HepG2 (cell line): ENCODE data around the gene OPA3. TPM values are rescaled to one million over a fixed set of nuclear protein-coding genes. Genes with fewer than 3 reads are reported as not detected.
A peak's percentile ranks its signal among the peaks of the same experiment; 100 is the strongest.

Source experiments
- ARID3A ChIP-seq: IDR thresholded peaks from 2 replicates; pipeline ENCODE4 v1.6.1; 2012; ENCODE audit warnings: low read depth, low read length, improper control_type of control experiment
- CSRNP1 ChIP-seq: sonication (generic); formaldehyde crosslinking; IDR thresholded peaks from 2 replicates; pipeline ENCODE4 v1.8.1; 2023; ENCODE audit warnings: mild to moderate bottlenecking, missing genetic modification reagents
- ETV6 ChIP-seq: sonication (generic); formaldehyde crosslinking; conservative IDR thresholded peaks from 2 replicates; pipeline ENCODE4 v1.4.0; 2020; ENCODE audit warnings: missing genetic modification reagents
- GABPB1 ChIP-seq: IDR thresholded peaks from 2 replicates; pipeline ENCODE4 v1.6.1; 2016; ENCODE audit warnings: mild to moderate bottlenecking, missing genetic modification reagents, moderate library complexity, missing compliant biosample characterization
- GZF1 ChIP-seq: sonication (generic); formaldehyde crosslinking; IDR thresholded peaks from 2 replicates; pipeline ENCODE4 v1.5.1; 2020; ENCODE audit warnings: mild to moderate bottlenecking, missing genetic modification reagents
- IRF2 ChIP-seq: IDR thresholded peaks from 2 replicates; pipeline ENCODE4 v1.6.1; 2018; ENCODE audit warnings: missing genetic modification reagents, missing compliant biosample characterization
- KLF12 ChIP-seq: sonication (generic); formaldehyde crosslinking; IDR thresholded peaks from 2 replicates; pipeline ENCODE4 v1.4.0; 2020; ENCODE audit warnings: missing genetic modification reagents, borderline replicate concordance
- MEIS1 ChIP-seq: sonication (generic); formaldehyde crosslinking; IDR thresholded peaks from 2 replicates; pipeline ENCODE4 v1.9.0; 2021; ENCODE audit warnings: mild to moderate bottlenecking, missing genetic modification reagents, moderate library complexity, borderline replicate concordance
- POGZ ChIP-seq: sonication (generic); formaldehyde crosslinking; IDR thresholded peaks from 2 replicates; pipeline ENCODE4 v1.4.0; 2020; ENCODE audit warnings: mild to moderate bottlenecking, missing genetic modification reagents
- POLR2A ChIP-seq, 2 experiments: IDR thresholded peaks; 2 replicates each; pipeline ENCODE4 v1.6.1; 2011; ENCODE audit warnings: low read depth in 2 of 2, low read length in 2 of 2, mild to moderate bottlenecking in 1 of 2, moderate library complexity in 1 of 2; ENCODE audit not compliant: insufficient read depth in 1 of 2
- SRSF4 ChIP-seq: fragments of 200-400 bp; formaldehyde crosslinking; IDR thresholded peaks from one replicate; pipeline ENCODE4 v1.6.1; 2018; ENCODE audit warnings: mild to moderate bottlenecking, low read depth, low read length, moderate library complexity; ENCODE audit not compliant: poor library complexity, severe bottlenecking
- ZBTB7B ChIP-seq: sonication (generic); formaldehyde crosslinking; IDR thresholded peaks from 2 replicates; pipeline ENCODE4 v1.4.0; 2020; ENCODE audit warnings: missing genetic modification reagents
- ZKSCAN5 ChIP-seq: sonication (generic); formaldehyde crosslinking; IDR thresholded peaks from 2 replicates; pipeline ENCODE4 v1.5.1; 2020; ENCODE audit warnings: mild to moderate bottlenecking, missing genetic modification reagents
- ZNF10 ChIP-seq: sonication (generic); formaldehyde crosslinking; IDR thresholded peaks from 2 replicates; pipeline ENCODE4 v1.4.0; 2020; ENCODE audit warnings: mild to moderate bottlenecking, low read depth, missing genetic modification reagents, borderline replicate concordance
- ZNF136 ChIP-seq: sonication (generic); formaldehyde crosslinking; IDR thresholded peaks from 2 replicates; pipeline ENCODE4 v1.8.1; 2022; ENCODE audit warnings: low read depth, mild to moderate bottlenecking, moderate library complexity, missing genetic modification reagents
- ZNF335 ChIP-seq: sonication (generic); formaldehyde crosslinking; IDR thresholded peaks from 2 replicates; pipeline ENCODE4 v1.4.0; 2020; ENCODE audit warnings: missing genetic modification reagents
- ZNF383 ChIP-seq: sonication (generic); formaldehyde crosslinking; IDR thresholded peaks from 2 replicates; pipeline ENCODE4 v1.4.0; 2020; ENCODE audit warnings: missing genetic modification reagents, mild to moderate bottlenecking, borderline replicate concordance
- ZNF567 ChIP-seq: sonication (generic); formaldehyde crosslinking; IDR thresholded peaks from 2 replicates; pipeline ENCODE4 v1.8.1; 2023; ENCODE audit warnings: mild to moderate bottlenecking, missing genetic modification reagents, borderline replicate concordance
- ZNF570 ChIP-seq: sonication (generic); formaldehyde crosslinking; IDR thresholded peaks from 2 replicates; pipeline ENCODE4 v1.4.0; 2020; ENCODE audit warnings: mild to moderate bottlenecking, missing genetic modification reagents, borderline replicate concordance
- ZNF788 ChIP-seq: sonication (generic); formaldehyde crosslinking; IDR thresholded peaks from 2 replicates; pipeline ENCODE4 v1.5.0; 2020; ENCODE audit warnings: mild to moderate bottlenecking, missing genetic modification reagents, borderline replicate concordance
- ZSCAN12 ChIP-seq: sonication (generic); formaldehyde crosslinking; IDR thresholded peaks from 2 replicates; pipeline ENCODE4 v1.9.0; 2021; ENCODE audit warnings: mild to moderate bottlenecking, missing genetic modification reagents
- polyA plus RNA-seq, 8 experiments: library from polyadenylated mRNA; depleted of rRNA in 3 of 8; stranded (reverse) in 7 of 8; unstranded in 1 of 8; fragments of >200 nt; fragmentation: Illumina TruSeq in 4 of 8; extraction: Trizol in 4 of 8; gene quantifications; 2 replicates each; pipeline versions ENCODE4 v1.2.1 to v1.2.3, GENCODE V29; 2011 to 2016; ENCODE audit warnings: low read depth in 4 of 8, missing spikeins in 1 of 8, mixed read lengths in 1 of 8; ENCODE audit not compliant: insufficient read depth in 1 of 8
- total RNA-seq, 5 experiments: library from RNA; depleted of rRNA; stranded (reverse); fragments of >200 nt; fragmentation: Illumina TruSeq; extraction: Trizol; gene quantifications; 2 replicates each; pipeline ENCODE4 v1.2.3, GENCODE V29; 2016; ENCODE audit warnings: low read depth in 1 of 5
- TF ChIP-seq, protein P1 (sequence below): sonication (generic); formaldehyde crosslinking; conservative IDR thresholded peaks from 2 replicates; pipeline ENCODE4 v1.4.0; 2020; ENCODE audit warnings: mild to moderate bottlenecking, missing genetic modification reagents, moderate library complexity
- TF ChIP-seq, protein P2 (sequence below): sonication (generic); formaldehyde crosslinking; IDR thresholded peaks from 2 replicates; pipeline ENCODE4 v1.5.1; 2020; ENCODE audit warnings: mild to moderate bottlenecking, moderate library complexity, missing genetic modification reagents

OPA3 gene
- total and polyA plus RNA-seq, 2 of the 13 experiments (the other 11 are each of a cell fraction or from before 2014, with no cell fraction given), result 8.3 to 17.7 TPM

GRCh38 chr19:45509692-45510015 lies 74.9 kb downstream of the OPA3 start (continued):
- TF ChIP-seq, protein P1, sequence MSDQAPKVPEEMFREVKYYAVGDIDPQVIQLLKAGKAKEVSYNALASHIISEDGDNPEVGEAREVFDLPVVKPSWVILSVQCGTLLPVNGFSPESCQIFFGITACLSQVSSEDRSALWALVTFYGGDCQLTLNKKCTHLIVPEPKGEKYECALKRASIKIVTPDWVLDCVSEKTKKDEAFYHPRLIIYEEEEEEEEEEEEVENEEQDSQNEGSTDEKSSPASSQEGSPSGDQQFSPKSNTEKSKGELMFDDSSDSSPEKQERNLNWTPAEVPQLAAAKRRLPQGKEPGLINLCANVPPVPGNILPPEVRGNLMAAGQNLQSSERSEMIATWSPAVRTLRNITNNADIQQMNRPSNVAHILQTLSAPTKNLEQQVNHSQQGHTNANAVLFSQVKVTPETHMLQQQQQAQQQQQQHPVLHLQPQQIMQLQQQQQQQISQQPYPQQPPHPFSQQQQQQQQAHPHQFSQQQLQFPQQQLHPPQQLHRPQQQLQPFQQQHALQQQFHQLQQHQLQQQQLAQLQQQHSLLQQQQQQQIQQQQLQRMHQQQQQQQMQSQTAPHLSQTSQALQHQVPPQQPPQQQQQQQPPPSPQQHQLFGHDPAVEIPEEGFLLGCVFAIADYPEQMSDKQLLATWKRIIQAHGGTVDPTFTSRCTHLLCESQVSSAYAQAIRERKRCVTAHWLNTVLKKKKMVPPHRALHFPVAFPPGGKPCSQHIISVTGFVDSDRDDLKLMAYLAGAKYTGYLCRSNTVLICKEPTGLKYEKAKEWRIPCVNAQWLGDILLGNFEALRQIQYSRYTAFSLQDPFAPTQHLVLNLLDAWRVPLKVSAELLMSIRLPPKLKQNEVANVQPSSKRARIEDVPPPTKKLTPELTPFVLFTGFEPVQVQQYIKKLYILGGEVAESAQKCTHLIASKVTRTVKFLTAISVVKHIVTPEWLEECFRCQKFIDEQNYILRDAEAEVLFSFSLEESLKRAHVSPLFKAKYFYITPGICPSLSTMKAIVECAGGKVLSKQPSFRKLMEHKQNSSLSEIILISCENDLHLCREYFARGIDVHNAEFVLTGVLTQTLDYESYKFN (CRISPR knock-in tag), result no peak
- TF ChIP-seq MEIS1 (CRISPR knock-in tag) (0 out of 2 replicates have a peak, but pooled peaks have one; percentile 5), SRSF4 (no peak), GZF1 (CRISPR knock-in tag) (no peak), IRF2 (CRISPR knock-in tag) (no peak), ZNF335 (CRISPR knock-in tag) (no peak), ZNF788 (CRISPR knock-in tag) (no peak), POGZ (CRISPR knock-in tag) (no peak), ZNF567 (no peak), ZNF136 (CRISPR knock-in tag) (no peak), ETV6 (CRISPR knock-in tag) (0 out of 2 replicates have a peak, but pooled peaks have one; percentile 75), ZNF10 (CRISPR knock-in tag) (no peak), ZSCAN12 (no peak), ARID3A (no peak), GABPB1 (CRISPR knock-in tag) (no peak), CSRNP1 (CRISPR knock-in tag) (no peak), ZNF383 (CRISPR knock-in tag) (no peak), ZNF570 (no peak), KLF12 (CRISPR knock-in tag) (no peak; the same call in 1 of the 2 replicates), POLR2A (IDR thresholded peaks at IDR 0.05; ENCODE audit: insufficient read depth in 1 of 2, low read depth in 2 of 2, low read length in 2 of 2) (0 out of 4 replicates have a peak, but pooled peaks of 1 of the 2 experiments have one; percentile 1), ZBTB7B (CRISPR knock-in tag) (peak; percentile 51; the same call in 1 of the 2 replicates), ZKSCAN5 (CRISPR knock-in tag) (no peak)
- TF ChIP-seq, protein P2, sequence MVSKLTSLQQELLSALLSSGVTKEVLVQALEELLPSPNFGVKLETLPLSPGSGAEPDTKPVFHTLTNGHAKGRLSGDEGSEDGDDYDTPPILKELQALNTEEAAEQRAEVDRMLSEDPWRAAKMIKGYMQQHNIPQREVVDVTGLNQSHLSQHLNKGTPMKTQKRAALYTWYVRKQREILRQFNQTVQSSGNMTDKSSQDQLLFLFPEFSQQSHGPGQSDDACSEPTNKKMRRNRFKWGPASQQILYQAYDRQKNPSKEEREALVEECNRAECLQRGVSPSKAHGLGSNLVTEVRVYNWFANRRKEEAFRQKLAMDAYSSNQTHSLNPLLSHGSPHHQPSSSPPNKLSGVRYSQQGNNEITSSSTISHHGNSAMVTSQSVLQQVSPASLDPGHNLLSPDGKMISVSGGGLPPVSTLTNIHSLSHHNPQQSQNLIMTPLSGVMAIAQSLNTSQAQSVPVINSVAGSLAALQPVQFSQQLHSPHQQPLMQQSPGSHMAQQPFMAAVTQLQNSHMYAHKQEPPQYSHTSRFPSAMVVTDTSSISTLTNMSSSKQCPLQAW (CRISPR knock-in tag), result 0 out of 2 replicates have a peak, but pooled peaks have one; percentile 45
